CD4-positive, alpha-beta memory T cell (primary cell): ENCODE results near the gene AJAP1. TPM values are rescaled to one million over a fixed set of nuclear protein-coding genes. Genes with fewer than 3 reads are reported as not detected.

Experiments used
- CTCF ChIA-PET: fragments of 350-600 bp; sonication (Branson Sonifier 250); formaldehyde crosslinking; loops from one replicate; lab custom pipeline; 2021; ENCODE audit warnings: inconsistent platforms; ENCODE audit not compliant: partially characterized antibody; lab: Charles Lee
- POLR2A ChIA-PET: fragments of 350-600 bp; sonication (Branson Sonifier 250); formaldehyde crosslinking; loops from one replicate; lab custom pipeline; 2021; ENCODE audit not compliant: partially characterized antibody; lab: Charles Lee
- DNase-seq, 5 donors: peaks; one replicate each; pipeline versions ENCODE4 v3.0.0 to v3.0.0-alpha.2; 2020 to 2022; ENCODE audit warnings: mixed read lengths in 1 of 5
- H3K27ac ChIP-seq: one replicate; pipeline ENCODE4 v1.7.0; 2013; ENCODE audit warnings: low read depth, low read length
- H3K27me3 ChIP-seq: 2 replicates; pipeline ENCODE4 v1.7.0; 2013; ENCODE audit warnings: mild to moderate bottlenecking, low read length, moderate library complexity; ENCODE audit not compliant: insufficient read depth
- H3K36me3 ChIP-seq: 2 replicates; pipeline ENCODE4 v1.7.0; 2013; ENCODE audit warnings: mild to moderate bottlenecking, low read length, moderate library complexity; ENCODE audit not compliant: insufficient read depth
- H3K4me1 ChIP-seq: 2 replicates; pipeline ENCODE4 v1.7.0; 2013; ENCODE audit warnings: mild to moderate bottlenecking, low read length, moderate library complexity; ENCODE audit not compliant: insufficient read depth
- H3K4me3 ChIP-seq, 2 donors: one replicate each; pipeline ENCODE4 v1.7.0; 2013; ENCODE audit warnings: low read length in 2 of 2, mild to moderate bottlenecking in 1 of 2
- H3K9me3 ChIP-seq, 2 donors: one replicate each; pipeline ENCODE4 v1.7.0; 2013; ENCODE audit warnings: low read length in 2 of 2, control low read depth in 1 of 2; ENCODE audit not compliant: control insufficient read depth in 1 of 2
- H3K27ac Mint-ChIP-seq, 7 donors: one replicate each; pipeline ENCODE4 v1.8.0; 2020 to 2021; ENCODE audit warnings: mixed read lengths in 7 of 7, mild to moderate bottlenecking in 6 of 7, inconsistent platforms in 3 of 7, moderate library complexity in 3 of 7
- H3K27me3 Mint-ChIP-seq, 2 donors: one replicate each; pipeline ENCODE4 v1.8.0; 2020 to 2021; ENCODE audit warnings: mixed read lengths in 2 of 2
- H3K36me3 Mint-ChIP-seq, 2 donors: one replicate each; pipeline ENCODE4 v1.8.0; 2020 to 2021; ENCODE audit warnings: mixed read lengths in 2 of 2, inconsistent platforms in 1 of 2, mild to moderate bottlenecking in 1 of 2
- H3K4me1 Mint-ChIP-seq, 4 donors: one replicate each; pipeline ENCODE4 v1.8.0; 2020 to 2021; ENCODE audit warnings: mixed read lengths in 4 of 4, mild to moderate bottlenecking in 1 of 4
- H3K4me3 Mint-ChIP-seq, 8 donors: one replicate each; pipeline ENCODE4 v1.8.0; 2020 to 2021; ENCODE audit warnings: mixed read lengths in 8 of 8, mild to moderate bottlenecking in 7 of 8, moderate library complexity in 6 of 8, inconsistent platforms in 3 of 8
- H3K9me3 Mint-ChIP-seq, 8 donors: one replicate each; pipeline ENCODE4 v1.8.0; 2020 to 2021; ENCODE audit warnings: mixed read lengths in 8 of 8, mild to moderate bottlenecking in 5 of 8, inconsistent platforms in 3 of 8, moderate library complexity in 1 of 8
- intact Hi-C: fragments of 100-400 bp; cut with micrococcal nuclease; formaldehyde crosslinking; loops from one replicate; pipeline ENCODE4 v1.15.1; 2023
- polyA plus RNA-seq, 2 donors: library from polyadenylated mRNA; unstranded; fragments of 300-500 nt; fragmentation: Illumina TruSeq; gene quantifications; one replicate each; pipeline ENCODE4 v1.2.3, GENCODE V29; 2021
- total RNA-seq, 2 experiments: library from RNA; stranded (reverse); gene quantifications; one replicate each; pipeline ENCODE4 v1.2.3, GENCODE V29; 2021

Gene AJAP1
- total and polyA plus RNA-seq, 4 experiments from 2014 or later, result 0.09 TPM; not detected in 3

DNA sequence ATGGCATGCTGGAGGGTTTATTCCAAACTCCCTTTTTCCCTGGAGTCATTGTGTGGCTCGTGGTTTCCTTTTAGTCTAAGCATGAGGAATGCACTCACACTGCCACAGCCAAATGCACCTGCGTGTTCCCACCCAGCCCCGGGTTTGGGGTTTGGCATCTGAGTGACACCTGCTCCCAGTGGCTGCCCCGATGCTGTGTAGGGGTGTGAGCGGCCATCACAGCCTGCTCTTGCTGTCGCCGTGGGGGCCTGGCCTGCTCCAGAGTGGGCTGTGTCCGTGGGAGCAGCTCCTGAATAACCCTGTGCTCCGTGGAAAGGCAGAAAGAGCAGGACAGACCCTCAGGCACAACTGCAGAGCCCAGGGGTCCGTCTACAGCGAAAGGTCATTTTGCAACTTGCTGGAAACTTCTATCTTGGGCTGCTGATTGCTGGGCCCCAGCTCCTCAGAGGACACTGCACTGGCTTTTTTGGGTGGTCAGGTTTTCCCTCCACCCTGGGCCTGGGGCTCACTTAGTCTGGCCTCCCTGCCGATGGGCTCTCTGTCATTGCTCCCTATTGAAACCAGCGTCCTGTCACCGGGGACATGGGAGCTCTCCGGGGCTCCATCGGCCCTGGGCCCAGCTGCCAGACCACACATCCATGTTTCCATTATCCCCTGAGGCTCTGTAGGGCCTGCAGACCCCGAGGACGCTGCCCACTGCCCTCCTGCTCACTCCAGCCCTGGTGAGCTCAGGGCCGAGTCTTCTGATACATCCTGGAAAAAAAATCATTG lies 74.1 kb downstream of the AJAP1 start:
- CTCF ChIA-PET, result no interaction called here

DNA sequence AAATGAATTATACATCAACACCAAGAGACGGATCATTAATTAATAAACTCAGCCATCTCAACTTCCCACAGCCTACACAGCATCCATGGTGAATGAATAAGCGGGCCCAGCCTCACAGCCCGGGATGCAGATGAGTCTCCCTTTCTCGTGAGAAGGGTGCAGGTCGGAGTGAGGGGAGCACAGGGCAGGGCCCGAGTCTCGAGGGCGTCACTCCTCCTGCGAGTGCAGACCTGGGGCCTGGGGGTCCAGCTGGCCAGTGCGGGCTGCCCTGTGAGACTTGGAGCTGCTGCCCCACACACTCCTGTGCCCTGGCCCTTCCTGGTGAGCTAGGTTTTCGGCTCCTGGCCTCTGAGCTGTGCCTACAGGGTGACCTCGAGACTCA lies 74.7 kb downstream of the AJAP1 start:
- POLR2A ChIA-PET, result no interaction called here
- no peaks in the 10 kb centered on the region for H3K27me3 Mint-ChIP-seq
- H3K4me3 ChIP-seq, result no peak overlapping the region
- H3K9me3 ChIP-seq, result no peaks in the 10 kb centered on the region
- CTCF ChIA-PET, result no interaction called here
- no peaks in the 10 kb centered on the region for H3K27me3 ChIP-seq
- no peaks in the 10 kb centered on the region for H3K4me1 Mint-ChIP-seq
- no peaks in the 10 kb centered on the region for H3K36me3 ChIP-seq
- H3K36me3 Mint-ChIP-seq, result no peaks in the 10 kb centered on the region
- H3K4me1 ChIP-seq, result no peaks in the 10 kb centered on the region
- H3K9me3 Mint-ChIP-seq, result peaks cover 0 to 3% (median 0%) of the 10 kb centered on the region in 8 donors
- no peak overlapping the region for H3K4me3 Mint-ChIP-seq
- H3K27ac Mint-ChIP-seq, result no peak overlapping the region
- intact Hi-C loops, result no loop called here
- no peak overlapping the region for H3K27ac ChIP-seq
- no peak for DNase-seq

More for the DNA sequence above, 74.1 kb downstream of the AJAP1 start:
- no peak for DNase-seq
- no peaks in the 10 kb centered on the region for H3K4me1 Mint-ChIP-seq
- no peaks in the 10 kb centered on the region for H3K27me3 ChIP-seq
- peaks cover 0 to 3% (median 0%) of the 10 kb centered on the region in 8 donors for H3K9me3 Mint-ChIP-seq
- POLR2A ChIA-PET, result no interaction called here
- H3K27me3 Mint-ChIP-seq, result peaks cover 0 to under 1% of the 10 kb centered on the region in 2 donors
- H3K9me3 ChIP-seq, result no peaks in the 10 kb centered on the region
- no peaks in the 10 kb centered on the region for H3K36me3 Mint-ChIP-seq
- no peaks in the 10 kb centered on the region for H3K4me1 ChIP-seq
- no peak overlapping the region for H3K27ac Mint-ChIP-seq
- H3K4me3 Mint-ChIP-seq, result no peak overlapping the region
- H3K4me3 ChIP-seq, result no peak overlapping the region
- no peaks in the 10 kb centered on the region for H3K36me3 ChIP-seq
- no peak overlapping the region for H3K27ac ChIP-seq
- intact Hi-C loops, result no loop called here

DNA sequence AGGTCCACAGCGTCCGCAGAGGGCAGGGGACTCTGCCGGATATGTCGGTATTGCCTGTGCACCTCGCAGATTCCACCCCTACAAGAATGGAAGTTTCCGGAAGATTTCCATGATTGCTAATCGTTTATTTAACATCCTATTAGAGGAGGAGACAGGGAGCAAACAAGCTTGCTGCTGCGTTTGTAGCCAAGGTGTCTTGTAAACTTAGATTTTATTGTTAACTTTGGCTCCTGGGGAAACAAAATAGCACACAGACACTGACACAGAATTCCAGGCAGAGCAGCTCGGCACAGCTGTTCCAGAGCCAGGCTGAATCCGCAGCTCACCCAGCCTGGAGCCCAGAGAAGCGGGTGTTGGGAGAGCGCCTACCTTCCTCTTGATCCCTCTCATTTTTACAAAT lies 75.7 kb downstream of the AJAP1 start:
- CTCF ChIA-PET, result no interaction called here
- Mint-ChIP-seq H3K9me3 (peaks cover 0 to 3% (median 0%) of the 10 kb centered on the region in 8 donors), H3K27me3 (peaks cover 2 to 3% of the 10 kb centered on the region in 2 donors), H3K36me3 (no peaks in the 10 kb centered on the region), H3K4me1 (no peaks in the 10 kb centered on the region), H3K4me3 (no peak overlapping the region), H3K27ac (no peak overlapping the region)
- DNase-seq, result no peak
- POLR2A ChIA-PET, result no interaction called here
- Histone ChIP-seq H3K4me1 (no peaks in the 10 kb centered on the region), H3K27ac (no peak overlapping the region), H3K4me3 (no peak overlapping the region), H3K9me3 (no peaks in the 10 kb centered on the region), H3K27me3 (no peaks in the 10 kb centered on the region), H3K36me3 (no peaks in the 10 kb centered on the region)
- intact Hi-C loops, result no loop called here

DNA sequence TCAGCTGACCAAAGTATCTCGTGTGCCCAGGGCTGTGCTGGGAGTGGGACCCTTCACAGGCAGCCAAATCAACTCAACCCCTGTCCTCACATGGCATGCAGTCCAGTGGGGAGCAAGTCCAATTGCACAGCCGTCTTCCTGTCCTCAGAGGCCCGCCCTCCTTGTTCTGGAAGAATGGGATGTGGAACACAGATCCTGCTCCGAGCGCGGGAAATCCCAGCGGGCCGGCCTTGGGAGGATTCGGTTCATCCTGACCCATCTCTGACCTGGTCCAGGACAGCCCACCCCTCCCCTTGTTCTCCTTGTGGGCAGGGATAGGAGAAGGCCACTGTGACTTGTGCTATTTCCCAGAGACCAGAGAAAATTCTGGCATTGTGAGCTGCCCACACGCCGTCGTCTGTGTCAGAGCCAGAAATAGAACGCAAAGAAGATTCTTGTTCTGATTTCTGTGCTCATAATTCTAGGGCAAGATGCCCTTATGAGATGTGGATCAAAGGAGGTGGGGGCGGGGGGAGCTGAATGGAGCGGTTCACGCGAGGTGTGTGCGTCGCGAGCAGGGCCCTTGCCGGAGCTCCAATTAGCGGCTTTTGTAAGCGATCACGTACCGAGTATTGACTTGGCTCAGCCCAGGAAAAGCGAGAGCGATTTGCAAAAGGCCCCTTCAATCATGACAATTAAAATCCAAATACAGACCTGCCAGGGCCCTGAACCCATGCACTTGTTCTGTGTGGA lies 79.2 kb downstream of the AJAP1 start:
- no peaks in the 10 kb centered on the region for H3K27me3 ChIP-seq
- no peak for DNase-seq
- H3K9me3 ChIP-seq, result no peaks in the 10 kb centered on the region
- H3K4me3 ChIP-seq, result no peak overlapping the region
- ChIA-PET CTCF (no interaction called here), POLR2A (no interaction called here)
- no peaks in the 10 kb centered on the region for H3K36me3 ChIP-seq
- Mint-ChIP-seq H3K27ac (no peak overlapping the region), H3K4me3 (no peak overlapping the region), H3K36me3 (no peaks in the 10 kb centered on the region), H3K9me3 (peaks cover 0 to 11% (median 0%) of the 10 kb centered on the region in 8 donors), H3K27me3 (peaks cover 5 to 7% of the 10 kb centered on the region in 2 donors), H3K4me1 (no peaks in the 10 kb centered on the region)
- no peaks in the 10 kb centered on the region for H3K4me1 ChIP-seq
- no peak overlapping the region for H3K27ac ChIP-seq
- intact Hi-C loops, result no loop called here

DNA sequence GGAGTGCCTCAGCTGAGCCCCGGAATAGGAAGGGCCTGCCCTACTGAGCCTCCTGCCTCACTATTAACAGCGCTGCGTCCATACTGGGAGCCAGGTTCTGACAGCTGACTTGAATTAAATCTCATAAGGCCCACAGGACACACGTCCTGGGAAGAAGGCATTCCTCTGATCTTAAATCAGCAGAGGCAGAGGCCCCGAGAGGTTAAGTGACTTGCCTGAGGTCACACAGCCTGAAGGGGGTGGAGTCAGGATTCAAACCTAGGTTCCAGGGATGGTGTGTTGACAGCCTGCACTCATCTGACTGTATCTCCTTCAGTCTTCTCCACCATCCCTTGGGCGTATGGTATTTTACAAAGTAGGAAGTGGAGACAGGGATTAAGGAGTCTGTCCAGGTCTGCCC lies 79.8 kb downstream of the AJAP1 start:
- intact Hi-C loops, result no loop called here
- Mint-ChIP-seq H3K4me1 (no peaks in the 10 kb centered on the region), H3K9me3 (peaks cover 0 to 11% (median 0%) of the 10 kb centered on the region in 8 donors), H3K27me3 (peaks cover 5 to 7% of the 10 kb centered on the region in 2 donors), H3K36me3 (no peaks in the 10 kb centered on the region), H3K4me3 (no peak overlapping the region), H3K27ac (no peak overlapping the region)
- ChIA-PET CTCF (no interaction called here), POLR2A (no interaction called here)
- Histone ChIP-seq H3K27ac (no peak overlapping the region), H3K4me1 (no peaks in the 10 kb centered on the region), H3K9me3 (no peaks in the 10 kb centered on the region), H3K36me3 (no peaks in the 10 kb centered on the region), H3K27me3 (no peaks in the 10 kb centered on the region), H3K4me3 (no peak overlapping the region)
- no peak for DNase-seq

DNA sequence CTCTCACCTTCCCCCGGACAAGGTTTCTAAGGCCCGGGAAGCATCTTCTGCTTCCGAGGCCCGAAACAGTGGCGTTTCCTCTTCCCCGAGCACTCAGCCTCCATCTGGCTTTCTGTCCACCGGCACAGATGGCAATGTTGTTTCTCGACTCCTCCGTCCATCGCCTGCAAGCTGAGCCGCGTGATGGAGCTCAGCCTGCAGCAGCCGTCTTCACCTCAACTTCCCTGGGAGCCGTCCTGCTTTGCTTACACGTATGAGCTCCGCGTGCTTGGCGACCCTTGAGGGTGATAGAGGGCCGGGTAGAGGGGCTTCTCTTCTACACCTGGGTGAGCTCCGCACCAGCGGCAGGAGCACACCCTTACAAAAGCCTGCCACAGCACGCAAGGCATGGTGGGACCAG lies 80.4 kb downstream of the AJAP1 start:
- no peak overlapping the region for H3K4me3 Mint-ChIP-seq
- H3K9me3 Mint-ChIP-seq, result peaks cover 0 to 13% (median 0%) of the 10 kb centered on the region in 8 donors
- no peaks in the 10 kb centered on the region for H3K9me3 ChIP-seq
- no peaks in the 10 kb centered on the region for H3K4me1 ChIP-seq
- H3K27me3 Mint-ChIP-seq, result peaks cover 7 to 8% of the 10 kb centered on the region in 2 donors
- no peaks in the 10 kb centered on the region for H3K4me1 Mint-ChIP-seq
- no peaks in the 10 kb centered on the region for H3K36me3 Mint-ChIP-seq
- no peak overlapping the region for H3K4me3 ChIP-seq
- POLR2A ChIA-PET, result no interaction called here
- no peak for DNase-seq
- H3K27ac Mint-ChIP-seq, result no peak overlapping the region
- no peaks in the 10 kb centered on the region for H3K36me3 ChIP-seq
- no peaks in the 10 kb centered on the region for H3K27me3 ChIP-seq
- CTCF ChIA-PET, result no interaction called here
- intact Hi-C loops, result no loop called here
- H3K27ac ChIP-seq, result no peak overlapping the region

DNA sequence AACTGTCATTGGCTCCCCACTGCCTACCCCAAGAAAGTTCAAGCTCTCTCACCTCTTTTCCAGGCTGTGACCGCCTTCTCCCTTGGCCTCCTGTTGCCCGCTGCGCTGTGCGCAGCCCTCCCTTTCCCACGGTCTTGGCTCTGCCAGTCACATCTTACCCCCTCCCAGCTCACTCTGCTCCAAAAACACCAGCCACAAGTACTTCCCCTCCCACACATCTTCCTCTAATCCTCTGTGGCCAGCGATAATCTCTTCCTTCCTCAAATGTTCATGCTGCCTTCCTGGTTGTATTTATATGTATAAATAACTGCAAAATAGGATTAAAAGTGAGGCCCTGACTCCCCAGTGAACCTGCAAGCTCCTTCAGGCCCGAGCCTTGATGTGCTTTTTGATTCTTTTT lies 81.8 kb downstream of the AJAP1 start:
- no peaks in the 10 kb centered on the region for H3K36me3 ChIP-seq
- no peak overlapping the region for H3K27ac Mint-ChIP-seq
- ChIA-PET POLR2A (no interaction called here), CTCF (no interaction called here)
- no peaks in the 10 kb centered on the region for H3K4me1 Mint-ChIP-seq
- H3K4me1 ChIP-seq, result no peaks in the 10 kb centered on the region
- no peak overlapping the region for H3K4me3 Mint-ChIP-seq
- peaks cover 7 to 8% of the 10 kb centered on the region in 2 donors for H3K27me3 Mint-ChIP-seq
- H3K27me3 ChIP-seq, result no peaks in the 10 kb centered on the region
- no peak overlapping the region for H3K4me3 ChIP-seq
- no peaks in the 10 kb centered on the region for H3K36me3 Mint-ChIP-seq
- H3K9me3 Mint-ChIP-seq, result peaks cover 0 to 13% (median 0%) of the 10 kb centered on the region in 8 donors
- DNase-seq, result no peak
- no peaks in the 10 kb centered on the region for H3K9me3 ChIP-seq
- intact Hi-C loops, result no loop called here
- no peak overlapping the region for H3K27ac ChIP-seq
